Measurements from ENCODE around the gene FRMD4A.

DNA sequence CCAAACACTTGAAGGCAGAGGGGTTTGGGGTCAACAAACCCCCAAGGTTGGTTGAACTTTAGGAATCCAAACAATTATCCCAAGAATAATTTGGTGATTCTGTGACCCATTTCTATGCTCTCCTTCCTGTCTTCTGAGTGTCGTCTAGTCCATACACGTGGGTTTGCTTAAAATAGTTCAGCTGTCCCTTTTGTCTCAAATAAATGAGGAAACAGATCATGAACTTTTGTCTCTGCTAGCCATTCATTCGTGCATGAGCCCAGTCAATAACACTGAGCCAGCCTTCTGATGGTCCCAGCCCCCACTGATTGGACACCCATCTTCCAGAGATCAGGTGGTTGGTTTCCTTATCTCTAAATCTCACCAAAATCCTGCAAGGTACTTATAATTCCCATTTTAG lies 488.6 kb downstream of the FRMD4A start:
- TF ChIP-seq POLR2AphosphoS5 (IDR thresholded peaks at IDR 0.05; ENCODE audit: low read depth, low read length) (no peak), TAF1 (IDR thresholded peaks at IDR 0.05; ENCODE audit: borderline replicate concordance, low read depth, low read length) (no peak)

All from GM12892 (cell line).